Activated CD4-positive, alpha-beta T cell treated with anti-CD3 and anti-CD28 coated beads, Interleukin-2, amount 50 U/mL, for 48 hours (primary cell): ENCODE data around the gene SMAD6.
A peak's percentile ranks its signal among the peaks of the same experiment; 100 is the strongest.

Source experiments
- DNase-seq, 2 experiments: peaks; one replicate each; pipeline ENCODE4 v3.0.0-alpha.2; 2020

SMAD6 gene

DNA sequence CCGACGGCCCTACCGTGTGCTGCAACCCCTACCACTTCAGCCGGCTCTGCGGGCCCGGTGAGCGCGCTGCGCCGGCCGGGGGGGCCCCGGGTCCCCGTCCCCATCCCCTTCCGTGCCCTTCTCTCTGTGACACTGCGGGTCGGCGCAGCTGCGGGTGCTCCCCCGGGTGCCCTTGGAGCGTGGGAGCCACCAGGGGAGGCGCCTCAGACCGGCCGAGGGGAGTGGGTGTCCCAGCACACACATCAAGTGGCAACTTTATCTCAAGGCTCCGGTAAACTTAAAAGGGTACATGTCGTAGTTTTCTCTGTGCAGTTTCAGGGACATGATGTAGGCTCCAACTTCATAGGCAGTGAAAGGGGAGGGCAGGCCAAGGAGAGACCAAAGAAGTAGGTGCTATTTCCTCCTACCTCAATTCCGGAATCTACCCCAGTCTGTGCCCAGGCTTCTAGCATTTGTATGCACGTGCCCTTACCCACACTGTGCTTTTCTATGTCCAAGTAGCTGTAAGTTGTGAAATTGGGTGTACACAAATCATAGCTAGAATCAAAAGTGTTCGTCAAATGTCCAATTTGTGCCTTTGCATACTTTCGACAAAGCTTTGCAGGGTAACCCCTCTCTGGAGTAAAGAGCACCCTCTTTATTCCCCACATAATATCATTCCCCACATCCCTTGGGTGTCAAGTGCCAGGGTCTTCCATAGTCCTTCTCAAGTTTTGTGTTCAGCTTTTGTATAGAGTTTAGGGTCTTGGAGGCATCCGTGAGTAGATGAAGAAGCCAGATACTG, 2.2 kb downstream of the SMAD6 start:
- DNase-seq = no peak

DNA sequence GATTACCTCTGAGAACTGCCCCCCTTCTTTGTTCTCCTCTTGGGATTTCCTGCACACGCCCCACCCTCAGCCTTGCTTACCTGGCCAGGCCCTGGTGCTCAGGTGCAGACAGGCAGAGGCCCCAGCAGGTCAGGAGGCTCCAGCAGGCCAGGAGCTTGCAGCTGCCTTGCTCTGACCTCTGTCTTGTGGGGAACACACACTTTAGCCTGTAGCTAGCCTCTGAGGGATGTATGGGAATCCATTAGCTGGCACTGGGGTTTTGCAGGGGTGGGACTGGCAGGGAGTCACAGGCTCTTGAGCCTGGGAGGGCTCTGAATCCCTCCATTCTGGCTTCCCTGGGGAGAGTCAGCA, 2.7 kb downstream of the SMAD6 start:
- DNase-seq = no peak

DNA sequence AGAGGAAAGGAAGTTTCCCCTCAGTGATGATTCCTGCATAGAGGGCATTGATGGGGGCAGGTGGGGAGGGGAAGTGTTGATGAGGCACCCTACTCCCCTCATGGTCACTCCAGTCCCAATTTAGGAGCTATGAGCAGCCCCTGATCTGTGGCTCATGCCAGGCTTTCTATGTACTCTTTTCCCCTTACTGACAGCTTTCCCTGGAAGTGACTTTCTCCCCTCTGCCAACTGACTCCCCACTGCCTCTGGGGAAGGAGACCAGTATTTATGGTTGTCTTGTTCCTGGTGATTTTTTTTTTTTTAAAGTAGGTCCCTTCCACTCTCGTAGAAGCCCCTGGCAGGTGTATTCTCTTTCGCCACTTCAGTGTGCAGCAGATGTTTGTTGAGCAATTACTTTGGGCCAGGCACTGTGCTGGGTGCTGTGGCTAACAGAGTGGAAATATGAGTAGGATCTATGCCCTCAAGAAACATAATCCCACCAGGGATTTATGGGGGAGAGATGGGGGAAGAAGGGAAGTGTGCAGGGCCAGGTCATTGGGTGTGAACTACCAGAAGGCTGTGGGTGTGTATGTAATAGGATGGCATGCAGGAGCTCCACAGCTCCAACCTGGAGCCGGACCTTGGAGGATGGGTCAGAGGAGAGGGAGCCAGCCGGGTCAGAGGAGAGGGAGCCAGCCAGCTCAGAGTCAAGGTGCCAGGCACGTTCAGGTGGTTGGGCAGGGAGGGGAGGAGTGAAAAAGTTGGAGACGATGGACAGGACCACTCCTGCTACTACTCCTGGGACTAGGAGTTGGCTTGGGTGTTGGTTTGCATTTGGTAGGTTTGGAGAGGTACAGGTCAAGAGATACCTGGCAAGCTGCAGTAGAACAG, 3.5 kb downstream of the SMAD6 start:
- no peak for DNase-seq

DNA sequence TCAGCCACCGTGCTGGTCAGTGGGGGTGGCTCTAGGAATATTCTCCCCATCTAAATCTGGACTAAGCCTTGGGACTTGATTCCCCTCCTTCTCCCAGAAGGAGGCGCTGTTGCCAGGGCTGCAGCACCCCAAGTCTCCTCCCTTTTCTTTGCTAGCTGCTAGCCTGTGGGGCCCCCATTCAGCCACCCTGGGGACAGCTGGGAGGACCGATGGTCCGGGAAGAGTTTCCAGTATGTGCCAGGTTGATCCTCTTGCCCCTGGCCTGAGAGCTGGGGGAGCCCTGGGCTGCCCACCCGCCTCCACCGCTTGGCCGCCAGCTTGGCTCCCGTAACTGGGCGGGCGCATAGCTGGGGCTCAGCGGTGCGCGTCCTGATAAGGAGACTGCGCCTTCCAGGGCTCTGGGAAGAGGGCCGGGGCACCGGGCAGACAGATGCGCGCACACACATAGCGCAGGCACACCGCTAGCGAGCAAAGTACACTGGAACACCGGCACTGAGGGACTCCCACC, 4.2 kb downstream of the SMAD6 start:
- no peak for DNase-seq

DNA sequence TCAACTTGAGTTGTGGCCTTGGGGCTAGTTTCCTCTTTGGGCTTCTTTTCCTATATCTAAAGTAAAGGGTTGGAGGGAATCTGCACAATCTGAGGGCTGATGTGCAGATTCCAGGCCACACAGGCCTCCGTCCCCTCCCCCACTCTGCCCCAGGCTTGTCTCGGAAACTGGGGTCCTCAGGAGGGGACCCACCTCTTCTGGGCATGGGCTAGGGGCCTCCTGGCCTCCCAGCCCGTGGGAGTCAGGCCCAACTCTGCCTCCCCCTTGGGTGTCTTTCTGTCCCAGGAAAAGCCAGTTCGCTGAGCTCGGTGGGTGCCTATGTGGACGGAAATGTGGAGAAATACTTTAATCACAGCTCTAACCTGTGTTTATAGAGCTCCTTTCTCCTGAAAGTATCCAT, 4.8 kb downstream of the SMAD6 start:
- DNase-seq = no peak

DNA sequence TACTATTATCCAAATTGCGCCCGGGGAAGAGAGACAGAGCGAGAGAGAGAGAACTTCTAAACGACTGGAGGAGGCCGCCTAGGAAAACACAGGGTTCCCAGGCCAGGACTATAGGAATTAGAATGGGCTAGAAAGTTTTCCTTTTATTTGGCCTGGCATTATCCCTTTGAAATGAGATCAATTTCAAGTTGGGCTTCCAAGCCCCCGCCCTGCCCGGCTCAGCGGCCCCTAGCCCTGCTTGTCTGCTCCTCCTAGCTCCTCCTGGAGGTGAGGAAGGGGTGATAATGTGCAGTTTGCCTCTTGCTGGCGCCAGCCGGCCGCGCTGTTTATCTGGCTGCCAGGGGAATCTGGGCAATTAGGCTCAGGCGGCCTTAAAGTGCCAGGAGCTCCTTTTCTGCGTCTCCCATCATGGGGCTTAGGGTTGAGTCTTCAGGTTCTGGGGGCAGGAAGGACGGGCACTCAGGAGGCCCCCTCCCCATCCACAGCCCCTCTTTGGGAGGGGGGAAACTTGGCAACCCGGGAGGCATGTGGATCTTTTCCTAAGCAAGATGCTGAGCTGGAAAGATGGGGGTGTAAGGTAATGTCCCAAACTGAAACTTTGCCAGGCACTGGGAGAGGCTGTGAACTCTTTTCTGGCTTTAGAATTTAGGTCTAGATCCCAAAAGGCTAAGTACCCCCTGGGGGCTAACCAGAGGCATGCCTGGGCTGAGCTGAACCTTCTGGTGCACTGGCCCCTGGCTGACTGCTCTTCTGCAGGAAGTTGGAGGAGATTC, 5.5 kb downstream of the SMAD6 start:
- DNase-seq = no peak

DNA sequence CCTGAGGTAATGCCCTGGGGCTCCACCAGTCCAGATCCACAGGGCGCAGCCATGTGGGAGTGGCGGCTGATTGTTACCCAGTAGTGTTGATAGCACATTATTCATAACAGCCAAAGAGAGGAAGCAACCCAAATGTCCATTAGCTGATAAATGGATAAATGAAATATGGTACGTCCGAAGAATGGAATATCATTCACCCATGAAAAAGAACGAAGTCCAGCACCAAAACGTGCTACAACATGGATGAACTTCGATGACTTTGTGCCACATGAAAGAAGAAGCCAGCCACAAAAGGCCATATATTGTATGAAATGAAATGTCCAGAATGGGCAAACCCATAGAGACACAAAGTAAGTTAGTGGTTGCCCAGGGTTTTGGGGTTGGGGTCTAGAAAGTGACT, 6.4 kb downstream of the SMAD6 start:
- DNase-seq = no peak

DNA sequence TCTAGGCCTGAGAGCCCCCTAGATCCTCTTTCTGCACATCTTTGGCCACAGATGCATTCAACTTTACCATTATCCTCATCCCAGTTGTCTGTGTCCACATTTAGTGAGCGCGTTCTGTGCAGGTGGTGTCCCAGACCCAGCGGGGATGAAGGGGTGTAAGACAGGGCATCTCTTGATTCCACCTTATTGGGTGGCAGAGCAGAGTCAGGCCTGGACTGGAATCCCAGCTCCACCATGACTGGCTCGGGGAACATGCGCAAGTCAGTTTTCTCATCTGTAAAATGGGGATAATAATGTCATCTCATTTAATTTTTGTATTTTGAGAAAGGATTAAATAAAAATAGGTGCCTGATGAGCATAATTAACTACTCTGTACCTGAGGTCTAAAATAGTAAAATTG, 7.8 kb downstream of the SMAD6 start:
- no peak for DNase-seq

DNA sequence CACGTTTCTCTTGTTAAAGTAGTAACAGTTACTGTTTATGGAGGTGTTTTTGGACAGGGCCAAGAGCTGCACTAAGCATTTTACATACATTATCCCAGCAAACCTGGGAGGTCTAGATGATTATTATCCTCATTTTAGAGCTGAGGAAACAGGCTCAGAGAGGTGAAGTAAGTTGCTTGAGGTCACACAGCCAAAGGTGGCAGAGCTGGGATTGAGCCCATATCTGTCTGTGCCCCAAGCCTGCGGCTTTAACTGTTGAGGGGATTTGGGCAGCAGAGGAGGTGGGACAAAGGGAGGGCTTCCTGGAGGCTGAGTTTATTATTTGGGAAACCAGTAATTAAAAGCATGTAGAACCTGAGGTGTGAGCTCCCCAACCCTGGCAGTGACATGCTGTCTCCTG, 9.2 kb downstream of the SMAD6 start:
- no peak for DNase-seq

DNA sequence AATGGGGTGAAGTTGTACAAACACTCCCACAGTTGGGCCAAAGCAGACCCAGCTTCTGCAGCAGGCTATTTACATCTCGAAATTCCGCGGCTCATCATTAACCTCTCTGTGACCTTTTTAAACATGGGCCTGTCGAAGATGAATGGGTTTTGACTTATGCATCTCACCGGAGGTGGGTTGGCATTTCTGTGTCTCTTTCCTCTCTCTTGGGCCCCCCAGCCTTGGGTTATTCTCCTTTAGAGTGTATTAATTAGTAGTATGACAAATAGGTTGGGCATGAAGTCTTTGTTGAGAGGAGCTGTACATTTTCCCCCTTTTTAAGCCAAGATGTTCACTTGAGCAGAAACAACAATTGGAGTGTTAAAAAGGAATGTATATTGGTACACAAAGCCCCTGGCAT, 9.8 kb downstream of the SMAD6 start:
- DNase-seq = no peak

DNA sequence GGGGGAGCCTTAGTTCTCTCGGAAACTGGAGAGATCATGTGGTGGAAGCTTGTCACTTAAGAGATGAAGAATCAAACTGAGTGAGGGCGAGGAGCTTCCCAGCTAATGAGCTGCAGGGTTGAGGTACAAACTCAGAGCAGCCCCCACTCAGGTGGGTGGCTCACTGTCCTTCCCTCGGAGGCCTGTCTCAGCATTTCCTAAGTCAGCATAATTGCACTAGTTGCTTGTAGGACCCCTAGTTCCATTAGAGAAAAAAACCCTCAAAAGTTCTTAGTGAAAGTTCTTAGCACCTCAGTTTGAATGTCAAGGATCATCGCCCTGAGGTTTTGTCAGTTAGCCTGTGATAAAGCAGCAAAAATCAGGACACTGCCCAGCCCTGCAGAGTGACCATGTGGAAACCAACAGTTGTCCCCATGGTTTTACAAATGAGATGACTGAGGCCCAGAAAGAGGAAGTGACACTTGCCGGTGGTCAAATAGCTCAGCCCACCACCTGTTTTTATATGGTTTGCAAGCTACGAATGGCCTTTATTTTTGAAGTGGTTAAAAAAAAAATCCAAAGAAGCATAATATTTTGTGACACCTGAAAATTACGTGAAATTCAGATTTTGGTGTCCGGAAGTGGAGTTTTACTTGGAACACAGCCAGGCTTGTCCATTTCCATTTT, 11.9 kb downstream of the SMAD6 start:
- no peak for DNase-seq

DNA sequence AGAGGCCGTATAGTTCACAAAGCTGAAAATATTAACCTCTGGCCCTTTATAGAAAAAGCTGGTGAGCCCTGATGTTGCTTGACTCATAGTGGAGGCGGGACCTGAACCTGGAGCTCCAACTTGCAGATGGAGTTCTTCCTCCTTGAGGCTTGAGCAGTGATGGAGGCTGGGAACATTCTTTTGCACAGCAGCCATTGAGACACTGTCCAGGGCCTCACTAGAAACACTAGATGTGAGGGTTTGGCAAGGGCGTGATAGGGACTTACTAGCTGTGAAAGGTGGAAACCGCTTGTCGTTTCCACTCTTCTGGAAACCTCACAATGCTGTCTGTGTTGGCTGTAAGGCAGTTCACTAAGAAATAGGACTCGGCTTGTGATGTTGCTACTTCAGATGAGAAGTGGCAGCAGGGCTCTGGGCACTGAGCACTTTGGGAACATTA, 12.5 kb downstream of the SMAD6 start:
- DNase-seq = no peak

DNA sequence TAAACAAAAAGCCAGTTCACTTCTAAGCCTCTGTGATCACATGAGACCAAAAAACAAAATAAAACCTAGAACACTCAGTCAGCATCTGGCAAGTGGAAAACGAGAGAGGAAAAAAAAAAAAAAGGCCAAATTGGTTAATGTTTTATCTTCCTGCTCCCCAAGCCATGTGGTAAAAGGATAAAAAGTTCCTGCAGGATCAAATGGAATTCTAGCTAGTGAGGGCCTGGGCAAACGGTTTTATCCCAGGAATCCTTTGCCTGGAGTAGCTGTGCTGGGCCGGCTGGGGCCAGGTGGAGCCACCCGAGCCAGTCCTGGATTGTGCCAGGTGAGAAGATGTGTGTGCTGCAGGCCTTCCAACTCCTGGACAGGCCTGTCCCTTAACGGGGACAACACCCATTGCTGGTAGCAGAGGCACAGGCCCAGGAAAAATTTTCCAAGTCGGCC, 13.2 kb downstream of the SMAD6 start:
- no peak for DNase-seq

DNA sequence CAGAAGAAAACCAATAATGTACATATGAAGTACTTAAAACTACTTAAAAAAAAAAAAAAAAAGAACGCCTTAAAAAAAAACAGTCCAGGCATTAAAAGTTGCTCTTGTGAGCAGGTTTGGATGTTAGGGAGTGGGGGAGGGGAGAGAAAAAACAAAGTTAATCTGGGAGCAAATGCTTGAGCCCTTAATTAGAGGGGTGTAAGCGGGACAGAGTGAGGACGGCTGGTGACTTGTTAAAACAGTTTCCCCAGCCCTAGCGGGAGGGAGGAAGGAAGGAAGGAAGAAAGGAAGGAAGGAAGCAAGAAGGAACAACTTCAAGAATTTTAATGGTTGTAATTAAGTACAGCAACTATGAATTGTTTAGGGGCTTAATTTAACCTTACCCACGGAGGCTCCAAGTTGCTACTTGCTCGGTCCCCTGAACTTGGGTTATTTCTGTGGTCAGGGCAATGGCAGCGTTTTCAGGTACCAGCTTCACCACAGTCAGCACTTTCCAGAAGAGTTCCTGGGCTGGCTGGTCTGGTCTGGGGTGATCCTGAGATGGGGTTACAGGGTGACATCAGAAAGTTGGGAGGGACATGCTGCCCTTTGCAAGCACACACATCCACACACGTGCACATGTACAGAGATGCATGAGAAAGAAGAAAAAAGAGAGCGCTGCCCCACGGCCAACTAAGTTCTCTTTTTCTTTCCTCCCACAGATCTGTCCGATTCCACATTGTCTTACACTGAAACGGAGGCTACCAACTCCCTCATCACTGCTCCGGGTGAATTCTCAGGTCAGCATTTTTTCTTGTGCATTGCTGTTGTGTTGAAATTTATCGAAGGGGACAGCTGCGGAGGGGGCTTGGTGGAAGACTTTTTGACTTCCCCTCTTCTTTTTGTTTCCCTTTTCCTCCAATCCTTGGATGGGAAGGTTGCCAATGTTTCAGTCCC, 14.0 kb downstream of the SMAD6 start:
- DNase-seq = no peak

DNA sequence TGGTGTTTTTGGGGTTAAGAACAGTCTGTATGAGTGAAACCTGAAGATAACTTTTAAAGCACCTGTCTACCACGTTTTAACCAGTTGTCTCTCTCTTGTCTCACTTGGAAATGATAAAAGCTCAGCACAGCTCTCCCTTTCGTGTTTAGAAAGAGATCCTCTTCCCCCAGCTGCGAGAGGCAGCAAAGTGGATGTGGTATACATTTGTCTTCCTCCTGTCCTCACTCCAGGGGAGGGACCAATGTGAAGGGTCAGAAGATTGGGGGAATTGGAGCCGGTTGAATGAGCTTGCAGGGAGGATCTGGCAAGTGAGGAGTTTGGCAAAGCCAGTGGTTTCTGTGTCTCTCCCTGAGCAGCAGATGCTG, 14.6 kb downstream of the SMAD6 start:
- DNase-seq = no peak

DNA sequence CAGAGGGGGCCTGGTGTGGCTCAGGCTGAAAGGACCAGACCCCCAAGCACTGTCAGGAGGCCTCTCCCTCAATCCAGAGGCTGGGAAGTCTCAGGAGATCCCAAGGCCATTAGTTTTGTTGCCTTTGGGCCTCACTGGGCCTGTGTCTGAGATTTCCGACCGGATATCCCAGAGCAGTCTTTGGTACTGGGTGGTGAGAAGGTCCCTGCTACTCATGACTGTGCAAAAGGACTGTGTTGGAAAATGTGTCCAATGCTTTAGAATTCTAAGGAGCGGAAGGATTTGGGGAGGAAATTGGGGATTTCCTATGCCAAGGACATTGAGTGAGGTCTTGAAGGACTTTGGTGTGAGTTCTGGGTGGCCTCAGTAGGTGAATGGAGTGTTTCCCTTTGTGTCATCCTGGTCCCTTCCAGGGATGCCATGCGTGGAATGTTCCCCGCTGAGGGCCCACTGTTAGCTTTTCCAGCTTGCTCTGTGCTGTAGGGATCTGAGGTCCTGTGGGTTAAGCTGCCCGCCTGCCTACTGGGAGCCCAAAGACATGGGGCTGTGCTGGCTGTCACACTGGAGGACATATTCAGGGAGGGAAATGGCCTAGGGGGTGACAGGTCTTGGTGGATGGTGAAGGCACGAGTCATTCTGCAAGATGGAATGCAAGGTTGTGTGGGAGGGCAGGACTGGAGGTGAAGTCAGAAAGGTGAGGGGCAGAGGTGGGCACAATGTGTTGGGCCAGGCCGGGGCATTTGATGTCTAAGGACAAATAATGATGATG, 16.4 kb downstream of the SMAD6 start:
- no peak for DNase-seq

DNA sequence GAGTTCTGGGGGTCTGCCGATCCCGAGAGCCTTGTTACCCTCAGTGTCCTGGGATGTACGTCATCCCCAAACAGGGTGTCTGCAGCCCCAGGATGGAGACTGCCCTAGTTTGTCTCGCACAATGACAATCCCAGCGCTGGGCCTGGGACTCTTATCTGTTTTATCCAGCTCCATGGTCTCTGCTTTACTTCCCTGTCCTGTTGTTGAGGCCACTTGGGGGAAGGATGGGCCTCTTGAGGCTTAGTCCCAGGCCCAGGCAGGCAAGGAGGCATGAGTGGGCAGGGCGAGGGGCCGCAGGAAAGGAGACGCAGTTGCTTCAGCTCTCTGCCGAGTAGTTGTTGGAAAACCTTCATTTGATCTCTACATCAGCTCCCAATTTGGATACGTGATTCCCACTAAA, 17.4 kb downstream of the SMAD6 start:
- DNase-seq = no peak

DNA sequence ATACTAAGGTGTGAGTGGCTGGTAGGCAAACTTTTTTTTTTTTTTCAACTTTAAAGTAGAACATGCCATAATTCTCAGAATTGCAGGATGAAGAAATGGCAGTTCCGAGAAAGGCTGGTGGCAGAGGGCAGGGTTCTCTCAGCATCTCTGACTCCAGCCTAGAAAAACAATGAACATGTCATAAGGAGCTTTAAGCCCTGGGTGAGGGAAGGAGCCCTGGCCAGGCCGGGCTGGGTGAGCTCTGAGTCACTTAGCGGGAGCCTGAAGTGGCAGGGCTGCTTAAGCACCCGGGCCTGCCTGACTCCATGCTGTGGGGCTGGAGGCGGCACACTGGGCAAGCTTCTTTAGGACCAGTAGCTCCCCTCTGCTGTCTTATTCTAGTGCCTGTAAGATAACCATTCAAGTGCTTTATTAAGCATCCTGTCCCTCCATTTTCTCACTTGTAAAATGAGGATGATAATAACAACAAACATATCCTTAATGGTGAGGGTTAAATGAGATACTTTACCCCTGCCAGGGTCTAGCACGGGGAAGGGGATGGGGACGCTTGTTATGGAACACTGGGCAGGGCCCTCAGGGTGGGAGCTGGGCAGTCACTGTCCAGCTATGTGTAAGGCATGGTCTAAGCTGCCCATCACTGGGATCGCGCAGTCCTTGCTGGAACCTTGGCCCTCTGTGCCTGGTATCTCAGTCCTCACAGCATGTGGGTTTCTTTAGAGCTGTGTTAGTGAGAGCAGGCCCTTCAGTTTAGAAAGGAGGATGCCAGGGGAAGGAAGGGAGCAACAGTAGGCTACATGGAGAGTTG, 18.4 kb downstream of the SMAD6 start:
- peak; percentile 19 to 26 for DNase-seq

DNA sequence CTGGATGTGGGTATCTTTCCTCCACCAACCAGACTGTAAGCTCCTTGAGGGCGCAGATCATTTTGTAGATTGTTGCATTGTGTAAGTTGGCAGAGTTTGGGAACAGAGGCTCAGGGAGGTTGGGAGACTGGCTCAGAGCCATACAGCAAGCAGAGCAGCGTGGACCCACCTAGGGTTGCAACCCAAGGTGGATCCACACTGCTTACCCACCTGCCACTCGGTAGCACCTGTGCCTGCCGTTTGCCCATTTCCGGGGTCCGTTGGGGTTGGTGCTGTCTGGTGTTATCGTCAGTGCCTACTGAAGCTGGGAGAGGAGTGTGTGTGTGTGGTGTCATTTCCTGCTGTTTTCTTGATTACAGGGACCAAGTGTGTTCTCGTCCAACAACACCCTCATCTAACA, 19.0 kb downstream of the SMAD6 start:
- DNase-seq = no peak

DNA sequence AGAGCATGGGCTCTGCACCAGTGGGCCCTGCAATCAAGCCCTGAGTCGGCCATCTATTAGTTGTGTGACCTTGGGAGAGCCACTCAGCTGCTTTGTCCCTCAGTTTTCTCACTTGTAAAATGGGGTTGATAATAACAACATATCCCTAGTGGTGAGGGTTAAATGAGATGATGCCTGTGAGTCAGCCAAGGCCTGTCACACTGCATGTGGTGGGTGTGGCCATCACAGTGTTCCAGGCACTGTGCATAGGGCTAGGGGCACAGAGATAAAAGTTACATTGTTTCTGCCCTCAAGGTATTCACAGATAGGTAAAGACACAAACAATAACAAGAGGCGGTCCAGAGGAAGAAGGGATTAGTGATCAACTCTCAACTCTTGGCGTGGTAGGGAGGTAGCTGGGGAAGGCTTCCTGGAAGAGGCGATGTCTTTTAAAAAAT, 19.5 kb downstream of the SMAD6 start:
- no peak for DNase-seq
